ENCODE data around the gene GOLGA8B.
A peak's percentile ranks its signal among the peaks of the same experiment; 100 is the strongest.
"Not testable (repeated sequence)": the region's sequence is repeated elsewhere in the genome, so short reads cannot be mapped to it uniquely, and the experiment has no call there.

Gene GOLGA8B

GRCh38 chr15:34583399-34584329, at the start of gene GOLGA8B:
Gene GOLGA8B (minus strand): TSS chr15:34583651. CDS start chr15:34535912, 47,739 bp downstream.
- peak; percentile 39 for DNase-seq

GRCh38 chr15:34633165-34633564, 49.7 kb upstream of the GOLGA8B start:
- not testable (repeated sequence) for DNase-seq

GRCh38 chr15:34628577-34629152, 45.2 kb upstream of the GOLGA8B start:
- DNase-seq: no peak

- DNase-seq: no peak
Observed at GRCh38 chr15:34625007-34625406, 41.6 kb upstream of the GOLGA8B start.

GRCh38 chr15:34621675-34622074, 38.2 kb upstream of the GOLGA8B start:
- DNase-seq: peak; percentile 29

- no peak for DNase-seq
Observed at GRCh38 chr15:34620814-34621213, 37.4 kb upstream of the GOLGA8B start.

- DNase-seq: no peak
Observed at GRCh38 chr15:34620142-34620541, 36.7 kb upstream of the GOLGA8B start.

- no peak for DNase-seq
Observed at GRCh38 chr15:34619151-34619550, 35.7 kb upstream of the GOLGA8B start.

- DNase-seq: no peak
Observed at GRCh38 chr15:34618073-34618472, 34.6 kb upstream of the GOLGA8B start.

- peak; percentile 1 for DNase-seq
Observed at GRCh38 chr15:34616613-34617012, 33.2 kb upstream of the GOLGA8B start.

- no peak for DNase-seq
Observed at GRCh38 chr15:34613997-34614396, 30.5 kb upstream of the GOLGA8B start.

- DNase-seq: no peak
Observed at GRCh38 chr15:34613301-34613700, 29.9 kb upstream of the GOLGA8B start.

- peak; percentile 1 for DNase-seq
Observed at GRCh38 chr15:34610354-34610753, 26.9 kb upstream of the GOLGA8B start.

GRCh38 chr15:34609102-34610057, 25.9 kb upstream of the GOLGA8B start:
- peak; percentile 4 for DNase-seq

- no peak for DNase-seq
Observed at GRCh38 chr15:34608517-34608916, 25.1 kb upstream of the GOLGA8B start.

- no peak for DNase-seq
Observed at GRCh38 chr15:34607832-34608231, 24.4 kb upstream of the GOLGA8B start.

- DNase-seq: no peak
Observed at GRCh38 chr15:34606545-34606944, 23.1 kb upstream of the GOLGA8B start.

- no peak for DNase-seq
Observed at GRCh38 chr15:34606131-34606530, 22.7 kb upstream of the GOLGA8B start.

- DNase-seq: no peak
Observed at GRCh38 chr15:34603095-34603494, 19.6 kb upstream of the GOLGA8B start.

GRCh38 chr15:34600923-34601322, 17.5 kb upstream of the GOLGA8B start:
- no peak for DNase-seq

- no peak for DNase-seq
Observed at GRCh38 chr15:34598799-34599585, 15.5 kb upstream of the GOLGA8B start.

- no peak for DNase-seq
Observed at GRCh38 chr15:34597316-34597715, 13.9 kb upstream of the GOLGA8B start.
